GM12892 (cell line): Measurements from ENCODE around the gene FRRS1L.

Experiments
- POLR2A ChIP-seq: IDR thresholded peaks from 2 replicates; pipeline ENCODE4 v1.6.1; 2011; ENCODE audit warnings: low read depth, low read length, control low read depth
- POLR2AphosphoS5 ChIP-seq: IDR thresholded peaks from 2 replicates; pipeline ENCODE4 v1.6.1; 2011; ENCODE audit warnings: low read depth, low read length, control low read depth
- TAF1 ChIP-seq: IDR thresholded peaks from 2 replicates; pipeline ENCODE4 v1.6.1; 2011; ENCODE audit warnings: low read depth, mild to moderate bottlenecking, control low read depth, low read length, borderline replicate concordance

DNA sequence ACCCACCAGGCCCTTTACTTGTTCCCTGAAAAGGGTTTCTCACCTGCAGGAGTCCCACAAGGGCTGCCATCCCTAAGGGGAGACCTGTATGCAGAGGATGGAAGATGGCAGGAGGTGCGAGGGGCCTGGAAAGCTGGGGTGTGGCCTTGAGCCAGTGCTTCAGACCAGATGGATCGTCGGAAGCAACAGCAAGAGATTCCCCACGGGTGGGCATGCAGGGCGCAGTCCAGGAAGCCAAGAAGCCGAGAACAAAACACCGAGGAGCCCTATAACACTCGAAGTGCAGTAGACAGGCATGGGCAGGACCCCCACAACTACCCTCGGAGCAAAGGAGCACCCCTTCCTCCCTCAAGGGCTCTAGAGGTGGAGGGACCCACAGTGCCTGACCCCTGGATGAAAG lies 24.7 kb upstream of the FRRS1L start:
- TF ChIP-seq TAF1 (no peak), POLR2AphosphoS5 (no peak), POLR2A (no peak)
